Measurements from ENCODE around the gene CLIC1. TPM values are rescaled to one million over a fixed set of nuclear protein-coding genes. Genes with fewer than 3 reads are reported as not detected.

Gene CLIC1
- total RNA-seq, 6 donors from 2014 or later: 138 to 497 (median 277) TPM

DNA sequence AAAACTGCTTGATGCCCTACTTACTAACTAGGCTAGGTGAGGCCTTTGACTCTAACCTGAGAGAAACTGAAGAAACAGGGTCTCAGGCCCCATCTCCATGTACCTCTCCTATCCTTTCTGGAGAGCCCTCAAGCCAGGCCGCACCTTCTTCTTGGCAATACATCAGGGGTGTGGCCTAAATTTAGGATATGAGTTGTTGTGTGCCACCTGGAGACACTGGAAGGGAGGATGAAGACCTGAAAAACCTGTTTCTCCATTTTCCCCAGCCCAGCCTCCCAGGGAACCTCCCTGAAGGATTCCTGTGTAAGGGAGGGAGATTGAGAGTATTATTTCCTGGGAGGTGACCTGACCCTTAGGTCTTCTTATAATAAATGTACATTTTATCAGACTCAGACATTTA, 18.1 kb downstream of the CLIC1 start:
- no peaks in the 10 kb centered on the region for H3K27me3 ChIP-seq
- H3K9me3 ChIP-seq: no peaks in the 10 kb centered on the region
- H3K4me3 ChIP-seq: no peak overlapping the region
- WGBS, 2 donors: 58 to 74% methylated on average over 1 of the region's 1 CpG
- TF ChIP-seq POLR2A (IDR thresholded peaks at IDR 0.05): no peak
- TF ChIP-seq POLR2AphosphoS5 (IDR thresholded peaks at IDR 0.05): peak in 1 of 2 donors; percentile 21
- TF ChIP-seq EP300 (IDR thresholded peaks at IDR 0.05): peak in 1 of 4 donors; percentile 9
- TF ChIP-seq, protein P1, sequence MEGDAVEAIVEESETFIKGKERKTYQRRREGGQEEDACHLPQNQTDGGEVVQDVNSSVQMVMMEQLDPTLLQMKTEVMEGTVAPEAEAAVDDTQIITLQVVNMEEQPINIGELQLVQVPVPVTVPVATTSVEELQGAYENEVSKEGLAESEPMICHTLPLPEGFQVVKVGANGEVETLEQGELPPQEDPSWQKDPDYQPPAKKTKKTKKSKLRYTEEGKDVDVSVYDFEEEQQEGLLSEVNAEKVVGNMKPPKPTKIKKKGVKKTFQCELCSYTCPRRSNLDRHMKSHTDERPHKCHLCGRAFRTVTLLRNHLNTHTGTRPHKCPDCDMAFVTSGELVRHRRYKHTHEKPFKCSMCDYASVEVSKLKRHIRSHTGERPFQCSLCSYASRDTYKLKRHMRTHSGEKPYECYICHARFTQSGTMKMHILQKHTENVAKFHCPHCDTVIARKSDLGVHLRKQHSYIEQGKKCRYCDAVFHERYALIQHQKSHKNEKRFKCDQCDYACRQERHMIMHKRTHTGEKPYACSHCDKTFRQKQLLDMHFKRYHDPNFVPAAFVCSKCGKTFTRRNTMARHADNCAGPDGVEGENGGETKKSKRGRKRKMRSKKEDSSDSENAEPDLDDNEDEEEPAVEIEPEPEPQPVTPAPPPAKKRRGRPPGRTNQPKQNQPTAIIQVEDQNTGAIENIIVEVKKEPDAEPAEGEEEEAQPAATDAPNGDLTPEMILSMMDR (IDR thresholded peaks at IDR 0.05): no peak
- no peak for ATAC-seq (ENCODE audit: low FRiP score in 2 of 2)
- peaks cover 0 to 13% (median 2%) of the 10 kb centered on the region in 4 donors for H3K4me1 ChIP-seq
- peak in 1 of 2 donors; percentile 65 for DNase-seq
- H3K27ac ChIP-seq: peak overlapping the region in 1 of 4 donors; percentile 65
- H3K36me3 ChIP-seq: no peaks in the 10 kb centered on the region

DNA sequence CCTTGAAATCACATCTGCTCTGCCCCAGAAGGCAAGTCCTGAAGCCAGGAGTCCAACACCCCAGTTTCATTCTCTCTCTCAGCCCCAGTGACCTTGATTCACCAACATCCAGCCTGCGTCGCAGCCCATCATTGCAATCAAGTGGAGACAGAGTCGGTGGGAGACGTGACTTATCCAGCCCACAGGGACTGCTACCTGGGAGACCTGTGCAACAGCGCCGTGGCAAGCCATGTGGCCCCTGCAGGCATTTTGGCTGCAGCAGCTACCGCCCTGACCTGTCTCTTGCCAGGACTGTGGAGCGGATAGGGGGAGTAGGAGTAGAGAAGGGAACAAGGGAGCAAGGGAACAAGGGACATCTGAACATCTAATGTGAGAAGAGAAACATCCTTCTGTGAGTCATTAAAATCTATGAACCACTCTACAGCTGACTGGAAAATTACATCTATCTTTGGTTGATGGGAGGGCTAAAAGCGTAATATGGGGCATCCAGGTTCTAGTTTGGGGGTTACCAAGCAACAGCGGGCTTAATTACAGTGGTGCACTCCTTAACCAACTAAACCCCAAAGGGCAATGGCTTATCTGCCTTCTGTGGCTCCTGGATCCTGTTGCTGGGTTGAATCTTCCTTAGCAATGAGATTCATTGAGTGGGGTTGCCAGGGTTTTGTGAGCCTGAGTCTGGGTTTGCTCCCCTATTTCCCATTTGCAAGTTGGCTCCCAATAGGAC, 18.7 kb downstream of the CLIC1 start:
- Histone ChIP-seq H3K27ac (peak overlapping the region in 1 of 4 donors; percentile 30), H3K9me3 (no peaks in the 10 kb centered on the region), H3K27me3 (no peaks in the 10 kb centered on the region), H3K36me3 (no peaks in the 10 kb centered on the region), H3K4me1 (peaks cover 0 to 13% (median 2%) of the 10 kb centered on the region in 4 donors), H3K4me3 (no peak overlapping the region)
- TF ChIP-seq, protein P1 (IDR thresholded peaks at IDR 0.05): no peak
- TF ChIP-seq POLR2AphosphoS5 (IDR thresholded peaks at IDR 0.05) (no peak), POLR2A (IDR thresholded peaks at IDR 0.05) (no peak), EP300 (IDR thresholded peaks at IDR 0.05) (no peak)
- no peak for ATAC-seq (ENCODE audit: low FRiP score in 2 of 2)
- WGBS, 2 donors: 61 to 79% methylated on average over 10 of the region's 10 CpGs
- peak in 1 of 2 donors; percentile 39 for DNase-seq

- TF ChIP-seq POLR2AphosphoS5 (IDR thresholded peaks at IDR 0.05) (no peak), POLR2A (IDR thresholded peaks at IDR 0.05) (no peak), EP300 (IDR thresholded peaks at IDR 0.05) (no peak)
- TF ChIP-seq, protein P1 (IDR thresholded peaks at IDR 0.05): no peak
- DNase-seq: no peak
- H3K27ac ChIP-seq: peak within 1 kb of the TSS in 1 of 4 donors; percentile 45
- peaks cover 8 to 16% (median 14%) of the 10 kb centered on the region in 4 donors for H3K4me1 ChIP-seq
- no peaks in the 10 kb centered on the region for H3K27me3 ChIP-seq
- no peak within 1 kb of the TSS for H3K4me3 ChIP-seq
- no peaks in the 10 kb centered on the region for H3K36me3 ChIP-seq
- 73 to 82% methylated on average over 10 to 16 of the region's 16 CpGs for WGBS, 2 donors
- H3K9me3 ChIP-seq: no peaks in the 10 kb centered on the region
- ATAC-seq (ENCODE audit: low FRiP score in 2 of 2): no peak
Measured at GRCh38 chr6:31715022-31715958, 21.0 kb downstream of the CLIC1 start, which contains the start of gene LY6G6D. TSS of gene LY6G6D (plus strand) at chr6:31715348. CDS start at chr6:31715356, 8 bp downstream.

- DNase-seq (no peak), ATAC-seq (ENCODE audit: low FRiP score in 2 of 2) (no peak)
- 52 to 56% methylated on average over 5 of the region's 5 CpGs for WGBS, 2 donors
- Histone ChIP-seq H3K36me3 (no peaks in the 10 kb centered on the region), H3K4me1 (peaks cover 8 to 16% (median 14%) of the 10 kb centered on the region in 4 donors), H3K9me3 (no peaks in the 10 kb centered on the region), H3K27ac (no peak overlapping the region), H3K4me3 (no peak overlapping the region), H3K27me3 (no peaks in the 10 kb centered on the region)
- TF ChIP-seq POLR2AphosphoS5 (IDR thresholded peaks at IDR 0.05): no peak
- no peak for TF ChIP-seq POLR2A (IDR thresholded peaks at IDR 0.05)
- TF ChIP-seq, protein P1 (IDR thresholded peaks at IDR 0.05): no peak
- no peak for TF ChIP-seq EP300 (IDR thresholded peaks at IDR 0.05)
Measured at GRCh38 chr6:31713991-31714684, 22.2 kb downstream of the CLIC1 start.
